Esophagus squamous epithelium (tissue), 4 donors: ENCODE measurements around the gene STX8.

Source experiments
- CTCF ChIP-seq, 6 experiments: fragments of 450-650 bp in 4 of 6; fragments of 200-600 bp in 2 of 6; sonication (generic) in 2 of 6; IDR thresholded peaks; one replicate each; pipeline ENCODE4 v1.5.1; 2016 to 2019; ENCODE audit warnings: antibody characterized with exemption in 6 of 6, mild to moderate bottlenecking in 4 of 6, moderate library complexity in 4 of 6
- POLR2A ChIP-seq, 4 donors: fragments of 450-650 bp; IDR thresholded peaks; one replicate each; pipeline ENCODE4 v1.6.1; 2017; ENCODE audit warnings: antibody characterized with exemption in 4 of 4, mild to moderate bottlenecking in 4 of 4, moderate library complexity in 3 of 4

DNA sequence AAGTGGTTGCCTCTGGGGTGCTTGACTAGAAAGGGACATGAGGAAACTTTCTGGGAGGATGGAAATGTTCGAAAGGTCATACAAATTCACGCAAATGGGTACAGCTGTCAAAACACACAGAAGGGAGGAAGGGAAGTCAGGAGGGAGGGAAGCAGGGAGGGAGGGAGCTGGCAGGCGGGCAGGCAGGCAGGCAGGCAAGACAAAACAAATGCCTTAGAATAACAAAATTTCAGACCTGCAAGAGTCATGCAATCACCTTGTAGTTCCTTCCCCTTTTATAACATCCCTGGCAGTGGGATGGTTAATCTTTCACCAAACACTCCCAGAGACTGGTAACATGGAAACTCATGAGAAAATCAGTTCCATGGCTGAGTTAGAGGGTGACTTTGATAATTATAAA is 189.2 kb downstream of the STX8 start:
- TF ChIP-seq CTCF (IDR thresholded peaks at IDR 0.05) (no peak), POLR2A (IDR thresholded peaks at IDR 0.05) (no peak)
